H9 (cell line): Measurements from ENCODE around the gene FTO. TPM values are rescaled to one million over a fixed set of nuclear protein-coding genes. Genes with fewer than 3 reads are reported as not detected.

Source experiments
- DNase-seq: peaks from one replicate; pipeline ENCODE4 v3.0.0-alpha.2; 2017
- H2AFZ ChIP-seq: one replicate; pipeline ENCODE4 v1.6.1; 2013; ENCODE audit warnings: mild to moderate bottlenecking, low read length, control low read depth, moderate library complexity
- H2AK5ac ChIP-seq: 2 replicates; pipeline ENCODE4 v1.6.1; 2013; ENCODE audit warnings: low read length, control low read depth, mixed read lengths; ENCODE audit not compliant: insufficient read length
- H2BK120ac ChIP-seq: one replicate; pipeline ENCODE4 v1.6.1; 2013; ENCODE audit warnings: low read depth, mild to moderate bottlenecking, low read length, control low read depth, inconsistent platforms; ENCODE audit not compliant: poor library complexity, severe bottlenecking
- H2BK12ac ChIP-seq: 2 replicates; pipeline ENCODE4 v1.6.1; 2013; ENCODE audit warnings: low read length, control low read depth, mixed read lengths, low read depth; ENCODE audit not compliant: insufficient read length
- H2BK15ac ChIP-seq: 2 replicates; pipeline ENCODE4 v1.6.1; 2013; ENCODE audit warnings: low read depth, low read length, control low read depth
- H2BK20ac ChIP-seq: one replicate; pipeline ENCODE4 v1.6.1; 2013; ENCODE audit warnings: low read depth, mild to moderate bottlenecking, low read length, control low read depth, inconsistent platforms; ENCODE audit not compliant: poor library complexity, severe bottlenecking
- H2BK5ac ChIP-seq: 2 replicates; pipeline ENCODE4 v1.6.1; 2013; ENCODE audit warnings: low read length, control low read depth, mixed read lengths; ENCODE audit not compliant: insufficient read length
- H3K14ac ChIP-seq: 2 replicates; pipeline ENCODE4 v1.6.1; 2013; ENCODE audit warnings: low read length, control low read depth; ENCODE audit not compliant: insufficient read depth
- H3K18ac ChIP-seq: 2 replicates; pipeline ENCODE4 v1.6.1; 2013; ENCODE audit warnings: low read depth, mild to moderate bottlenecking, mixed read lengths, low read length, control low read depth; ENCODE audit not compliant: insufficient read length
- H3K23ac ChIP-seq: 2 replicates; pipeline ENCODE4 v1.6.1; 2013; ENCODE audit warnings: low read length, control low read depth, mixed read lengths, low read depth; ENCODE audit not compliant: insufficient read length
- H3K23me2 ChIP-seq: 2 replicates; pipeline ENCODE4 v1.6.1; 2013; ENCODE audit warnings: low read depth, mild to moderate bottlenecking, mixed read lengths, low read length, control low read depth; ENCODE audit not compliant: insufficient read length, poor library complexity, severe bottlenecking
- H3K27ac ChIP-seq: 2 replicates; pipeline ENCODE4 v1.5.1; 2013; ENCODE audit warnings: low read length, control low read depth, mixed read lengths, low read depth; ENCODE audit not compliant: insufficient read length
- H3K27me3 ChIP-seq: 2 replicates; pipeline ENCODE4 v1.6.1; 2013; ENCODE audit warnings: low read length, control low read depth, inconsistent platforms; ENCODE audit not compliant: insufficient read depth
- H3K4ac ChIP-seq: 2 replicates; pipeline ENCODE4 v1.6.1; 2013; ENCODE audit warnings: low read depth, mild to moderate bottlenecking, control low read depth, inconsistent platforms, low read length, moderate library complexity
- H3K4me1 ChIP-seq: 2 replicates; pipeline ENCODE4 v1.6.1; 2013; ENCODE audit warnings: low read length, control low read depth, inconsistent platforms; ENCODE audit not compliant: insufficient read depth
- H3K4me2 ChIP-seq: 2 replicates; pipeline ENCODE4 v1.6.1; 2013; ENCODE audit warnings: low read length, control low read depth, mixed read lengths; ENCODE audit not compliant: insufficient read length, insufficient read depth
- H3K56ac ChIP-seq: 2 replicates; pipeline ENCODE4 v1.6.1; 2013; ENCODE audit warnings: low read depth, mild to moderate bottlenecking, mixed read lengths, low read length, control low read depth; ENCODE audit not compliant: insufficient read length
- H3K79me1 ChIP-seq: 2 replicates; pipeline ENCODE4 v1.6.1; 2013; ENCODE audit warnings: low read depth, mild to moderate bottlenecking, moderate library complexity, low read length, control low read depth, inconsistent platforms; ENCODE audit not compliant: insufficient read depth, poor library complexity, severe bottlenecking
- H3K79me2 ChIP-seq: 2 replicates; pipeline ENCODE4 v1.6.1; 2013; ENCODE audit warnings: low read length, control low read depth, inconsistent platforms; ENCODE audit not compliant: insufficient read depth
- H3K9ac ChIP-seq: 2 replicates; pipeline ENCODE4 v1.6.1; 2013; ENCODE audit warnings: low read length, control low read depth, mixed read lengths; ENCODE audit not compliant: insufficient read length; ENCODE audit errors: extremely low read depth
- H3K9me3 ChIP-seq: one replicate; pipeline ENCODE4 v1.6.1; 2013; ENCODE audit warnings: low read depth, low read length, inconsistent platforms; ENCODE audit not compliant: control insufficient read depth
- H3T11ph ChIP-seq: one replicate; pipeline ENCODE4 v1.6.1; 2013; ENCODE audit warnings: mild to moderate bottlenecking, low read length, control low read depth, inconsistent platforms
- H4K20me1 ChIP-seq: one replicate; pipeline ENCODE4 v1.6.1; 2013; ENCODE audit not compliant: control insufficient read depth, insufficient read length, insufficient read depth
- H4K5ac ChIP-seq: 2 replicates; pipeline ENCODE4 v1.6.1; 2013; ENCODE audit warnings: low read depth, mild to moderate bottlenecking, mixed read lengths, low read length, control low read depth; ENCODE audit not compliant: insufficient read length
- H4K8ac ChIP-seq: replicated peaks from 2 replicates; pipeline ENCODE4 v1.6.1; 2013; ENCODE audit warnings: low read length, control low read depth, mixed read lengths, low read depth; ENCODE audit not compliant: insufficient read length
- H4K91ac ChIP-seq: 2 replicates; pipeline ENCODE4 v1.6.1; 2013; ENCODE audit warnings: low read depth, mild to moderate bottlenecking, moderate library complexity, mixed read lengths, low read length, control low read depth; ENCODE audit not compliant: insufficient read length
- H3K27ac Mint-ChIP-seq, 3 experiments: 2 replicates in 2 of 3; 3 replicates in 1 of 3; pipeline ENCODE4 v1.8.0; 2020 to 2021; ENCODE audit warnings: mixed read lengths in 3 of 3, mild to moderate bottlenecking in 1 of 3, moderate library complexity in 1 of 3
- H3K27me3 Mint-ChIP-seq: 2 replicates; pipeline ENCODE4 v1.8.0; 2021; ENCODE audit warnings: low read depth, mild to moderate bottlenecking, moderate library complexity, mixed read lengths
- H3K36me3 Mint-ChIP-seq, 3 experiments: 2 replicates in 2 of 3; 3 replicates in 1 of 3; pipeline ENCODE4 v1.8.0; 2020 to 2021; ENCODE audit warnings: low read depth in 3 of 3, mixed read lengths in 3 of 3; ENCODE audit not compliant: insufficient read depth in 1 of 3
- H3K4me1 Mint-ChIP-seq, 2 experiments: 2 replicates each; pipeline ENCODE4 v1.8.0; 2020; ENCODE audit warnings: mixed read lengths in 2 of 2
- H3K4me3 Mint-ChIP-seq, 2 experiments: 2 replicates in 1 of 2; 3 replicates in 1 of 2; pipeline ENCODE4 v1.8.0; 2020 to 2021; ENCODE audit warnings: mild to moderate bottlenecking in 2 of 2, mixed read lengths in 2 of 2, moderate library complexity in 1 of 2
- H3K9me3 Mint-ChIP-seq, 2 experiments: 2 replicates in 1 of 2; 3 replicates in 1 of 2; pipeline ENCODE4 v1.8.0; 2020; ENCODE audit warnings: mild to moderate bottlenecking in 2 of 2, mixed read lengths in 2 of 2, moderate library complexity in 1 of 2
- CTCF ChIP-seq: fragments of 200-600 bp; sonication (generic); conservative IDR thresholded peaks from 3 replicates; pipeline ENCODE4 v1.8.0; 2021; ENCODE audit warnings: antibody characterized with exemption, mild to moderate bottlenecking
- WGBS: extraction: QIAGEN DNeasy Blood & Tissue Kit; methylation state at CpG from one replicate; pipeline ENCODE4 v1.1.7; 2013; ENCODE audit warnings: missing lambda C conversion rate, low lambda C conversion rate, mixed read lengths; ENCODE audit not compliant: insufficient read length; ENCODE audit errors: extremely low coverage; 5-methylcytosine and 5-hydroxymethylcytosine counted together
- total RNA-seq: library from RNA; stranded (reverse); gene quantifications from 2 replicates; pipeline ENCODE4 v1.2.1, GENCODE V29; 2021

Gene FTO
- total RNA-seq, 1 experiment from 2014 or later = 67.9 TPM

- no peaks in the 10 kb centered on the region for H3K9me3 Mint-ChIP-seq
- H4K5ac ChIP-seq = no peak overlapping the region
- no peaks in the 10 kb centered on the region for H3K23me2 ChIP-seq
- H4K91ac ChIP-seq = no peak overlapping the region
- H4K20me1 ChIP-seq = no peaks in the 10 kb centered on the region
- H3K4me3 Mint-ChIP-seq = no peak overlapping the region
- no peak overlapping the region for H2AK5ac ChIP-seq
- H3K4me2 ChIP-seq = no peak overlapping the region
- H3K4ac ChIP-seq = no peak overlapping the region
- no peak overlapping the region for H3T11ph ChIP-seq
- H2BK5ac ChIP-seq = no peak overlapping the region
- H3K79me2 ChIP-seq = no peaks in the 10 kb centered on the region
- no peak overlapping the region for H3K14ac ChIP-seq
- no peak overlapping the region for H3K9ac ChIP-seq
- TF ChIP-seq CTCF = no peak
- H3K27ac ChIP-seq = no peak overlapping the region
- H2BK12ac ChIP-seq = no peak overlapping the region
- no peak overlapping the region for H2BK15ac ChIP-seq
- no peaks in the 10 kb centered on the region for H3K27me3 Mint-ChIP-seq
- H2BK20ac ChIP-seq = no peak overlapping the region
- peaks cover 9 to 12% of the 10 kb centered on the region in 2 experiments for H3K4me1 Mint-ChIP-seq
- H2AFZ ChIP-seq = no peak overlapping the region
- no peaks in the 10 kb centered on the region for H3K4me1 ChIP-seq
- H3K23ac ChIP-seq = no peak overlapping the region
- H3K36me3 Mint-ChIP-seq = no peaks in the 10 kb centered on the region
- H3K27me3 ChIP-seq = no peaks in the 10 kb centered on the region
- no peak overlapping the region for H3K18ac ChIP-seq
- H3K27ac Mint-ChIP-seq = no peak overlapping the region
- no peaks in the 10 kb centered on the region for H3K79me1 ChIP-seq
- H3K9me3 ChIP-seq = no peaks in the 10 kb centered on the region
- H2BK120ac ChIP-seq = no peak overlapping the region
- no peak overlapping the region for H3K56ac ChIP-seq
- H4K8ac ChIP-seq = no peak overlapping the region
- DNase-seq = no peak
- no CpG with 5 or more reads among the region's 3 CpGs for WGBS
Observed at GRCh38 chr16:53980675-53981074, 276.7 kb downstream of the FTO start.
